Memory B cell (primary cell): Measurements from ENCODE around the gene SEMA5B.

Experiments
- ATAC-seq: fragments of 150-1000 bp; cut with Tn5 transposase; 2 replicates; pipeline ENCODE4 v1.10.0; 2021; ENCODE audit warnings: low read depth, mild to moderate bottlenecking, moderate library complexity
- DNase-seq, 2 donors: peaks; one replicate each; pipeline ENCODE4 v3.0.0; 2022; ENCODE audit warnings: low spot score in 2 of 2
- H3K27ac Mint-ChIP-seq: one replicate; pipeline ENCODE4 v1.8.0; 2022; ENCODE audit warnings: mild to moderate bottlenecking, moderate library complexity, mixed read lengths
- H3K27me3 Mint-ChIP-seq: one replicate; pipeline ENCODE4 v1.8.0; 2022; ENCODE audit warnings: mixed read lengths
- H3K36me3 Mint-ChIP-seq: one replicate; pipeline ENCODE4 v1.8.0; 2022; ENCODE audit warnings: mild to moderate bottlenecking, mixed read lengths
- H3K4me1 Mint-ChIP-seq: one replicate; pipeline ENCODE4 v1.8.0; 2022; ENCODE audit warnings: mixed read lengths
- H3K4me3 Mint-ChIP-seq: one replicate; pipeline ENCODE4 v1.8.0; 2022; ENCODE audit warnings: mild to moderate bottlenecking, moderate library complexity, mixed read lengths
- H3K9me3 Mint-ChIP-seq: one replicate; pipeline ENCODE4 v1.8.0; 2022; ENCODE audit warnings: mixed read lengths

Gene SEMA5B

DNA sequence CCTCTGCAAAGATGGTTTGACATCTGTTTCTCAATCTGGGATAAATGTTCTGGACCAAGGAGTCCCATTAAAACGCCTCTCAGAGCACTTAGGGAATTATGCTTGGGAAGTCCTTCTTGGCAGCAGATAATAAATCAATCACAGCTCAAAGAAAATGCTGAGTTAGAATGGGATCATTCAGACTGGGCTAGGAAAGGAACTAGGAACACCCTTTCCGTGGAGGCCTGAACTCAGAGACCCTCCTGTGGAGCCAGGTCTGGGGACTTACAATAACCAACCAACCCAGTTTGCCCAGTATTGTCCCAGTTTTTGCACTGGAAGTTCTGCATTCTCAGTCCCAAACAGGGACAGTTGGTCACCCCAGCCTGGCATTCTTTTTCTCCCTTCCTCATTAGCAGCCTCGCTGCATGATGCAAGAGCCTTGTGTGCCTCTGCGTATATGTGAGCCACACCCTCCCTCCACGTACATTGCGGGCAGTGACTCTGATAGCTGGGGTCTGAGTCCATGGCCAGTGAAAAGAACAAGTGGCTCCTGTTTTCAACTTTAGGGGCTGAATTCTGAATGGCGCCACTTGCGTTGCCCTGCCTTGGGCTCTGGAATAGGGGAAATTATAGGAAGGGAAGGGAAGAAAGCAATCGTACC, 88.7 kb downstream of the SEMA5B start:
- H3K4me3 Mint-ChIP-seq, result no peak overlapping the region
- H3K9me3 Mint-ChIP-seq, result no peaks in the 10 kb centered on the region
- H3K4me1 Mint-ChIP-seq, result peaks cover 5% of the 10 kb centered on the region
- no peak for ATAC-seq
- peaks cover 4% of the 10 kb centered on the region for H3K27me3 Mint-ChIP-seq
- no peak for DNase-seq
- H3K27ac Mint-ChIP-seq, result no peak overlapping the region
- H3K36me3 Mint-ChIP-seq, result no peaks in the 10 kb centered on the region

DNA sequence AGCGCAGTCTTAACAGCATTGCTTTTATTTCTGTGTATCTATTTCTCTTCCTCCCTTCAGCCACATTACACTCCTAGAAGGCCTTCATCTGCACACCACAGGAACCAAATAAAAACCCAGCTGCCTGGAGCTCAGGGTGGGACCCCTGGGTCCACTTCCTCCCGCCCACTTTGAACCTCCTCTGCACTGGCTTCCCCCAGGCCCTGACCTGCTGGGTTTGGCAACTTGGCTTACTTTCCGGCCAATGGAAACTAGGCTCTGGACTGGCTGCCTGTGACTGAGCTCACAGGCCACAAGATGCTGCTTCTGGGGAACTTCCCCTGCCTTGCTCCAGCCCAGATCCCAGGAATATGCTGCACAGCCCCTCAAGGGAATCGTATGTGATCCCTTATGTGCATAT, 89.8 kb downstream of the SEMA5B start:
- H3K27me3 Mint-ChIP-seq, result peaks cover 6% of the 10 kb centered on the region
- no peak overlapping the region for H3K4me3 Mint-ChIP-seq
- ATAC-seq (no peak), DNase-seq (no peak)
- no peaks in the 10 kb centered on the region for H3K36me3 Mint-ChIP-seq
- H3K4me1 Mint-ChIP-seq, result peaks cover 3% of the 10 kb centered on the region
- H3K9me3 Mint-ChIP-seq, result no peaks in the 10 kb centered on the region
- no peak overlapping the region for H3K27ac Mint-ChIP-seq

DNA sequence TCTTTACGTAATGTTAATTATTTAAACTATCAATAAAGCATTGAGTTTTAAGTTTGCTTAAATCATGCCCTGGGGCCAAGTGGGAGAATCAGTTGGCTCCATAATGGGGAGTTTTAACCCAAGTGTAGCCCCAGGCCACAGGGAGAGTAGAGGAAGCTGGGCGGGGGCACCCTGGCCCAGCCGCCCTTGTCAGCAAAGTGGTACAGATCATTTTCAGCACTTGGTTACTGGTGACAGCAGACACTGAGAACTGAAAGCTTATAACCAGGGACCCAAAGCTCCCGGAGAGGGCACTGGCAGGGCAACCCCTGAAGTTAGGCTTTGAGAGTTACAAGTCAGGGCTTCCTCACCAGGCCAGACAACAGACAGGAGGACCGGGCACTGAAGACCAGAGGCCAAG, 90.6 kb downstream of the SEMA5B start:
- H3K9me3 Mint-ChIP-seq, result no peaks in the 10 kb centered on the region
- DNase-seq (no peak), ATAC-seq (no peak)
- H3K4me1 Mint-ChIP-seq, result peaks cover 3% of the 10 kb centered on the region
- no peak overlapping the region for H3K4me3 Mint-ChIP-seq
- no peak overlapping the region for H3K27ac Mint-ChIP-seq
- H3K36me3 Mint-ChIP-seq, result no peaks in the 10 kb centered on the region
- H3K27me3 Mint-ChIP-seq, result peaks cover 6% of the 10 kb centered on the region

DNA sequence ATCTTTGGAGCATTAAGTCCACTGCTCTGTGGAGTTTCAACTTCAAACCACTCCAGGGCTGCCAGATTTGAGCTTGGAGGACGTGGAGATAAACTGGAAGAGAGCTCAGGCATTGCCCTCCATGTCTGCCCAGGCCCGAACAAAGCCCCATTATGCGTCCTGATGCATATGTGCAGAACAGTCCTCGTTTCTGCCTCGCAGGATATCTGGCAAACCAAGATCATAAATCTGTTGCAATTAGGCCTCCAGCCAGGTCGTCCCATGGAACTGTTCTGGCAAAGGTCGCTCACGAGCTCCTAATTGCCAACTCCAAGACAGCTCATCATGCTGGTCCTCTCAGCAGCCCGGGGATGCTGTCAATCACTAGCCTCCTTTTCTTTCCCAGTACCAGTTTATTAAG, 91.2 kb downstream of the SEMA5B start:
- no peak overlapping the region for H3K4me3 Mint-ChIP-seq
- H3K36me3 Mint-ChIP-seq, result no peaks in the 10 kb centered on the region
- no peak overlapping the region for H3K27ac Mint-ChIP-seq
- no peak for DNase-seq
- H3K27me3 Mint-ChIP-seq, result peaks cover 6% of the 10 kb centered on the region
- no peaks in the 10 kb centered on the region for H3K9me3 Mint-ChIP-seq
- peaks cover 3% of the 10 kb centered on the region for H3K4me1 Mint-ChIP-seq
- no peak for ATAC-seq

DNA sequence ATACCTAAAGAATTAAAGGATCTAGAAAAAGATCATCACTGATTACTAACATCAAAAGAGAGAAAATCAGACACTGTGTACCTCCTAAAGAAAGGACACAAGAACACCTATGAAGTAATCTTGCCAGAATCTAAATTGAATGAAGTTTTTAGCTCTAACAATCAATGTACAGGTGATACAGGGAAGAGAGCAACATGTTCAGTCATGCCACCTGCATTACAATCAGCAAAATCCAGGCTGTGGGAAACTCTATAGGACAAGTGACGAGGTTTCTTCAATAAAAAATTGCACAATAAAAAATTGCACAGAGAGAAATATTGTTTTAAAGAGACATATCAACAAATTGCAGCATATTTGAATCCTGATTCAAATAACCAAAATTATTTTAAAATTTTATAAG, 93.3 kb downstream of the SEMA5B start:
- no peaks in the 10 kb centered on the region for H3K4me1 Mint-ChIP-seq
- no peak overlapping the region for H3K4me3 Mint-ChIP-seq
- no peak for ATAC-seq
- H3K9me3 Mint-ChIP-seq, result no peaks in the 10 kb centered on the region
- no peaks in the 10 kb centered on the region for H3K36me3 Mint-ChIP-seq
- DNase-seq, result no peak
- H3K27me3 Mint-ChIP-seq, result peaks cover 6% of the 10 kb centered on the region
- no peak overlapping the region for H3K27ac Mint-ChIP-seq

DNA sequence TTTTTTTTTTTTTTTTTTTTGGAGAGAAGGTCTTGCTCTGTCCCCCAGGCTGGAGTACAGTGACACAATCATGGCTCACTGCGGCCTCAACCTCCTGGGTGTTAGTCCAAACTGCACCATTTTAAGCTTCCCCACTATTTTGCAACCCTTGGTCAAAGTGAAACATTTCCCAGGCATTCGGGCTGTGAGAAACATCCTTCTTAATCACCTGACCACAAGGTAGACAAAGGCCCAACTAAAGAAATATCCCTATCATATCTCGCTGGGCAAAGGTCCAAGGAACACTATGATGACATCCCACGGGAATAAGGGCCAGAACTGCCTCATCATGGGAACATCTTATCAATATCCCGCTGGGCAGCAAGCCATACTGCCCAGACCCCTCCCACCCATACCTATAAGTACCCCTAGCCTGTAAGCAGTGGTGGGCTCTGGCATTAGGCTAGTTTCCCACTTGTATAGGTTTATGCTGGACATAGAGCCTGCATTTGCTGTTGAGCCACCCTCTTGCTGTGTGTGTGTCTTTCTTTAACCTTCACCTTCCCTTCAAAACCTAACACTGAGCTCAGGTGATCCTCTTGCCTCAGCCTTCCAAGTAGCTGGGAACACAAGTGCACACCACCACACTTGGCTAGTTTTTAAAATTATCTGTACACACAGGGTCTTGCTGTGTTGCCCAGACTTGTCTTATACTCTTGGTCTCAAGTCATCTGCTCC, 95.2 kb downstream of the SEMA5B start:
- Mint-ChIP-seq H3K27ac (no peak overlapping the region), H3K4me1 (no peaks in the 10 kb centered on the region), H3K9me3 (no peaks in the 10 kb centered on the region), H3K4me3 (no peak overlapping the region), H3K27me3 (peaks cover 9% of the 10 kb centered on the region), H3K36me3 (no peaks in the 10 kb centered on the region)
- ATAC-seq, result no peak
- DNase-seq, result no peak

DNA sequence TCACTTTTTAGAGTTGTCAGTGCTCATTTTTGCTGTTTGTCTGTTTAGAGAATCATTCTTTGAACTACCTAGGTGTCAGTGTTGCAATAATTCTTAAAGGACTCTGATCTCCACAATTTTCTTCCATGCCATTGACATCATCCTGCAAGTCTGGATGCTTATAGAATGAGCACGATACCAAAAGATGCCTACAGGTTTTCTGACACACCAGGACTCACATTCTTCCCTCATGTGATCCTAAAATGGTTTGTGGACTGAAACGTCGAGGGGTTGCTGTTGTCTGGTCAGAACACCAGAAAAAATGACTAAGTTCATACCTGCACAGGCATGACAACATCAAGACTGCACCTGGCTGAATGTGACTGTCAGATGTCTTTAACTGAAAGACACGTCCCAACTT, 95.9 kb downstream of the SEMA5B start:
- Mint-ChIP-seq H3K4me1 (no peaks in the 10 kb centered on the region), H3K9me3 (no peaks in the 10 kb centered on the region), H3K27me3 (peaks cover 10% of the 10 kb centered on the region), H3K36me3 (no peaks in the 10 kb centered on the region), H3K27ac (no peak overlapping the region), H3K4me3 (no peak overlapping the region)
- no peak for DNase-seq
- no peak for ATAC-seq

DNA sequence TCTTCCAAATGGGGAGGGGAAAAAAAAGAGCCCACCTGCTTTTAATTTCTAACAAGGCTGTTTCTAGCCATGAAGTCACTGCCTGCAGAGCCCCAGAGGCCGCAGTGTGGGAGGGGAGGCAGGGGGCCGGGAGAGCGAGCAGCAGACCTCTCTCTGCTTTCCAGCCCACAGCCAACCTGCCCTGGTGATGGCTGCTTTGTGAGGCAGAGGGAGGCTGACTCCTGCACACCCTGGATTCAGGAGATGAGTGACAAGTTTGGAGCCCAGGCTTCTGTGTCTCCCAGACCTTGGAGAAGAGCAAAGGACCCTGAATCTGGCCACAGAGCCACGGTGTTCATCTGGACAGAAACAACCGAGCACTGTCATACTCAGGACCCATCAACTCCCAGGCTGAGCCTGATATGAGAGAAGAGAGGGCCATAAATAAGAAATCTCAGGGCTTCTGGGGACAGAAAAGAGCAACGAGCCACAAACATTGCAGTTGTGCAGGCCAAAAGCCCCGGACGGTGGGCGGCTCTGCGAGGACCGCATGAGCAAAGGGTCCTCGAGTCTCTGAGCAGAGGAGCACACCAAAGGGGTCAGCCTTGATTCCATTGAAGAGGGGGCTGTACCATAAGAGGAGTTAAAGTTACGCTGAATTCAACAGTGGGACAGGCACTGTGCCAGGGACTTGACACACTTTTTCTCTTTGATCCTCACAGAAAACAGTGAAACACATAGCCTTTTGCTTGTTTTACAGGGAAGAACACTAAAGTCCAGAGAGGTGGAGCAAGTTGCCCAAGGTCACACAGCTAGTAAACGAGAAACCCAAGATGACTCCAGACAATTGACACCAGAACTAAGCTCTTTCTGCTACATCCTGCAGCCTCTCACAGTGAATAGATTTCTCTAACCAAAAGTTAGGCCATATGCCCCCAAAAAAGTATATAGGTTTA, 97.2 kb downstream of the SEMA5B start:
- Mint-ChIP-seq H3K9me3 (no peaks in the 10 kb centered on the region), H3K27me3 (peaks cover 8% of the 10 kb centered on the region), H3K4me3 (no peak overlapping the region), H3K36me3 (no peaks in the 10 kb centered on the region), H3K27ac (no peak overlapping the region), H3K4me1 (no peaks in the 10 kb centered on the region)
- ATAC-seq (no peak), DNase-seq (no peak)

DNA sequence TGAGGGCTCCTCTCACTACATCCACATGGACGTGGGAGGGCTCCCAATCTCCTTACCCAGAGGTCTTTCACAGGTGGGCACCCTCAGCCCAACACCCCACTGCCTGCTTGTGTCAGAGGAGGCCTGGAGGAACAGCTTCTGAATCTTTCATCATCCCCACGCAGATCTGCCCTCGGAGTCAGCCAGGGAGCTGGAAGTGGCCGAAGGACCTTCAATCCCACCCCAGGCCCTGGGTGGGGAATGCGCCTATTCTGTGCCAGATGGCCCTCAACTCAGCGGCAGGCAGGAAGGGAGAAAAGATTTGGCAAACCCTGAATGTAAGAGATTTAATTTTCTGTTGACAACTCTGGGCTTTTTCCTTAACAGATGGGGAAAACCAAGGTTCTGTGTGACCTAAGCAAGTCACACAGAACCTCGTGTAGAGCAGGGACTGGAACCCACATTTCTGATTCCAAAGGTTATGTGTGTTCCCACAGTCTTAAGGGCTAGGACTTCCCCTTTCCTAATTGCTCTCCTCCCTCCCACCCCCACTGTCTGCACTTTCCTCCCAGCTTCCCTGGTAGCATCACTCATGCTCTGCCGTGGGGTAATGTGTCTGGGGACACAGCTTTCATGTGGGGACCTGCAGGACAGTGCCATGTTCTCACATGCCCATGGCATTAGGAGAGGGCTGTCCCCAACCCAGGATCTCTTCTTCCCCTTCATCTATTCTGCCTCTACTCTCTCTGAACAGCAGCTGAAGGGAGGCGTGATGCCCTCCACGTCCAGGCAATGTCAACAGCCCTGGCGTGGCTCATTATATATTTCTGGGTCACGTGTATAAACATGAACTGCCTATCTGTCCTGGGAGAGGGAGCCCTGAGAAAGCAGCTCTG, 98.1 kb downstream of the SEMA5B start:
- DNase-seq, result no peak
- H3K4me1 Mint-ChIP-seq, result no peaks in the 10 kb centered on the region

DNA sequence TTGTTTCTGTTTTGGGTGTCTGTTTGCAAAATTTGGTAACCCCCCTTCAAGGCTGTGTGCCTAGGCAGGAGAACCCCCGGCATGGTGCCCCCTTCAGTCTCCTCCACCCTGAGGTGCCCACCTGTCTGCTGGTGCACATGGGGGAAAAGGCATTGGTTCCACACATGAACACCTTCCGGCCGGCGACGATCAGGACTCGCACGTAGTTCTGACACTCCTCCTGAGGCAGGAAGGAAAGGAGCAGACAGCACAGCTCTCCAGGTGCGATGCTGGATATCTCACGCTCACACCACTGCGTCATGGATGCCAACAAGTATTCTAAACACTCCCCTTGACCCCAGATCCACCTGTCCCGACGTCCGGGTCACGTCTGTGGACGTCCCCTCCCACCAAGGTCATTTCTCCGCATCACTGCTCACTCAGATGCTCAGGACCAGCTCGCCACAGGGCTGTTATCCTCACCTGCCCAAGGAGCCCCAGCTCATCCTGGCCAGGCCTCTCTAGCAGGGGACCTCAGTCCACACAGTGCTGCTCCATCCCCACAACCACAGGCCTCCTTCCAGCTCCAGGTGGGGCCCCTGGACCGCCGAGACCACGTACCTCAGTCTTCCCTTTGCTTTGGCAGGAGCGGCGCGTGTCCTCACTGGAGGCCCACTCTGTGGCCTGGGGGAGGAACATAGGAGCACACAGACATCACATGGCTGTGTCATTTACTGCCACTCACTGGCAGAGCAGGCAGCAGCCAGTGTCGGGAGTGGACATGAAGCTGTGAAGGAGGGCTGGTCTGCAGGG, 99.0 kb downstream of the SEMA5B start:
- H3K4me1 Mint-ChIP-seq, result no peaks in the 10 kb centered on the region
- H3K4me3 Mint-ChIP-seq, result no peak overlapping the region
- H3K27me3 Mint-ChIP-seq, result peaks cover 6% of the 10 kb centered on the region
- no peak for DNase-seq
- ATAC-seq, result no peak
- H3K27ac Mint-ChIP-seq, result no peak overlapping the region
- H3K9me3 Mint-ChIP-seq, result no peaks in the 10 kb centered on the region
- no peaks in the 10 kb centered on the region for H3K36me3 Mint-ChIP-seq

More for the DNA sequence above, 98.1 kb downstream of the SEMA5B start:
- Mint-ChIP-seq H3K27ac (no peak overlapping the region), H3K9me3 (no peaks in the 10 kb centered on the region), H3K36me3 (no peaks in the 10 kb centered on the region), H3K27me3 (peaks cover 6% of the 10 kb centered on the region), H3K4me3 (no peak overlapping the region)
- ATAC-seq, result no peak

DNA sequence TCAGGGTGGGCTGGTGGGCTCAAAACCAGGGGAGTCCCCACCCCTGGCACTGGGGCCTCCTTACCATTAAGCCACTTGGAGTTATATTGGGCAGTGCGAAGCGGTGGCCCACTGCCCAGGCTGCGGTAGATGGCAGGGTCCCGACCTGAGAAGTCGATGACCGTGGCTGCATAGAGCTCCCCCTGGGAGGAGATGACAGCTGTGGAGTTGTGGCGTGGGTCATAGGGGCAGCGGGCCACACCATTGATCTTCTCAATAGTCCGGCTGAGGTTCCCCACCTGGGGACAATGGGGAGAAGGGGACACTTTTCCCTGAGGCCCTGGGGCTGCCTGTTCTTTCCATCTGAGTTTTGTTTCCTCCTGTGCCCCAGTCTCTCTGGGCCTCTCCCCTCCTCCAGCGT, 99.8 kb downstream of the SEMA5B start:
- H3K9me3 Mint-ChIP-seq, result no peaks in the 10 kb centered on the region
- ATAC-seq, result no peak

DNA sequence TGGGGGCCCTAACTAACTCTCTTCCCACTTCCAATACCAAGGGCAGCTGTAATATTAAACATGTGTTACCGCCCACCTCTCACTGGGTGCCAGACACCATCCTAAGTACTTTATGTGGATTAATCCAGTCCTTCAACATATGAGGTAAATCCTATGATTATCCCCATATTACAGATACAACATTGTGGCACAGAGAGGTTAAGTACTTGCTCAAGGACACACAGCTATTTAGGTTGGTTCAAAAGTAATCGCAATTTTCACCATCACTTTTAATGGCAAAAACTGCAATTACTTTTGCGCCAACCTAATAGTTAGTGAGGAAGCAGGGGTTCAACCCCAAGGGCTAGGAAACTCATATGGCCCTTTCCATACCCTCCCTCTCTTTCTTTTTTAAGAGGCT, 100.8 kb downstream of the SEMA5B start:
- DNase-seq, result no peak
- no peaks in the 10 kb centered on the region for H3K9me3 Mint-ChIP-seq
- no peak overlapping the region for H3K4me3 Mint-ChIP-seq
- no peak overlapping the region for H3K27ac Mint-ChIP-seq
- no peak for ATAC-seq
- no peaks in the 10 kb centered on the region for H3K4me1 Mint-ChIP-seq
- H3K27me3 Mint-ChIP-seq, result peaks cover 8% of the 10 kb centered on the region
- no peaks in the 10 kb centered on the region for H3K36me3 Mint-ChIP-seq

More for the DNA sequence above, 99.8 kb downstream of the SEMA5B start:
- H3K36me3 Mint-ChIP-seq, result no peaks in the 10 kb centered on the region
- no peak overlapping the region for H3K4me3 Mint-ChIP-seq
- H3K27me3 Mint-ChIP-seq, result peaks cover 5% of the 10 kb centered on the region
- DNase-seq, result no peak
- H3K4me1 Mint-ChIP-seq, result no peaks in the 10 kb centered on the region
- H3K27ac Mint-ChIP-seq, result no peak overlapping the region

DNA sequence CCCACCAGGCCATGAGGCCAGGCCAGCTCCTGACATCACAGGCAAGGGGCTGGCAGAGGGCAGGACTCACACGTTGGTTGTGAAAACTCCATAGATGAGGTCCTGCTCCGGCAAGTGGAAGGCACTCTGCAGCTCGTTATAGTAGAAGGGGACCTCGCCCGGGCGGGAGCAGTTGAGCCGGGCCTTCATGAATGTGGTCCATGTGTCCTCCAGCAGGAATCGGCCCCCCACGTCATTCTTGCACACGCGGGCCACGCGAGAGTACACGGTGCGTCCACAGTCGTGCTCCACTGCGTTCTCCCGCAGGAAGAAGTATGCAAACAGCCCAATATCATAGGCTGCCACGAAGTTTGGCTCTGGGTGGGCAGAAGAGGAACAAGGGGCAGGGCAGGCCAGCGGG, 101.2 kb downstream of the SEMA5B start:
- Mint-ChIP-seq H3K27me3 (peaks cover 8% of the 10 kb centered on the region), H3K4me3 (no peak overlapping the region), H3K27ac (no peak overlapping the region), H3K36me3 (no peaks in the 10 kb centered on the region), H3K4me1 (no peaks in the 10 kb centered on the region), H3K9me3 (no peaks in the 10 kb centered on the region)
- DNase-seq, result no peak
- no peak for ATAC-seq
